ENCODE data around the gene CDA.
"Not testable (repeated sequence)": the region's sequence is repeated elsewhere in the genome, so short reads cannot be mapped to it uniquely, and the experiment has no call there.

- TF ChIP-seq CTCF, POLR2A (IDR thresholded peaks at IDR 0.05): not testable (repeated sequence)
These were observed 18.1 kb downstream of the CDA start for GRCh38 chr1:20606801-20607570.
